K562 (cell line): ENCODE measurements around the gene CDKN2D. TPM values are rescaled to one million over a fixed set of nuclear protein-coding genes. Genes with fewer than 3 reads are reported as not detected.

Source experiments
- CREM ChIP-seq: IDR thresholded peaks from 2 replicates; pipeline ENCODE4 v1.6.1; 2014; ENCODE audit warnings: antibody characterized with exemption, low read depth
- ETV1 ChIP-seq: fragments of 450-650 bp; conservative IDR thresholded peaks from 2 replicates; pipeline ENCODE4 v1.6.1; 2016; ENCODE audit warnings: missing genetic modification characterization, control low read depth, low read depth, missing compliant biosample characterization
- HMG20A ChIP-seq: fragments of 450-650 bp; formaldehyde crosslinking; conservative IDR thresholded peaks from 2 replicates; pipeline ENCODE4 v1.4.0; 2020; ENCODE audit warnings: mild to moderate bottlenecking, mixed read lengths
- KLF6 ChIP-seq: fragments of 250-450 bp; sonication (Bioruptor Pico); IDR thresholded peaks from 2 replicates; pipeline ENCODE4 v1.4.0; 2020; ENCODE audit warnings: mild to moderate bottlenecking, moderate library complexity, borderline replicate concordance
- MAFF ChIP-seq: IDR thresholded peaks from 2 replicates; pipeline ENCODE4 v1.6.1; 2012; ENCODE audit warnings: low read length, improper control_type of control experiment
- MAZ ChIP-seq, 2 experiments: fragments of 450-650 bp in 1 of 2; sonication (generic) in 1 of 2; formaldehyde crosslinking; IDR thresholded peaks in 1 of 2; conservative IDR thresholded peaks in 1 of 2; 2 replicates each; pipeline versions ENCODE4 v1.4.0 to v1.5.0; 2020; ENCODE audit warnings: mild to moderate bottlenecking in 1 of 2, missing genetic modification reagents in 1 of 2
- MCM3 ChIP-seq: fragments of 450-650 bp; IDR thresholded peaks from 2 replicates; pipeline ENCODE4 v1.6.1; 2016
- MEIS2 ChIP-seq: fragments of 450-650 bp; IDR thresholded peaks from 2 replicates; pipeline ENCODE4 v1.6.1; 2014; ENCODE audit warnings: mild to moderate bottlenecking; ENCODE audit not compliant: partially characterized antibody
- POU5F1 ChIP-seq: fragments of 150-350 bp; IDR thresholded peaks from 2 replicates; pipeline ENCODE4 v1.6.1; 2014; ENCODE audit warnings: borderline replicate concordance, low read length, low read depth, mild to moderate bottlenecking; ENCODE audit not compliant: partially characterized antibody
- SAFB ChIP-seq: fragments of 200-400 bp; formaldehyde crosslinking; IDR thresholded peaks from 2 replicates; pipeline ENCODE4 v1.6.1; 2017; ENCODE audit warnings: low read depth, low read length, borderline replicate concordance
- SMARCA4 ChIP-seq: fragments of 450-650 bp; IDR thresholded peaks from 2 replicates; pipeline ENCODE4 v1.6.1; 2016
- SMARCE1 ChIP-seq: fragments of 450-650 bp; IDR thresholded peaks from 2 replicates; pipeline ENCODE4 v1.7.1; 2016; ENCODE audit warnings: mild to moderate bottlenecking
- ZNF384 ChIP-seq: IDR thresholded peaks from 2 replicates; pipeline ENCODE4 v1.6.1; 2012; ENCODE audit warnings: low read depth, low read length, improper control_type of control experiment
- ZNF445 ChIP-seq: fragments of 250-450 bp; sonication (Bioruptor Pico); IDR thresholded peaks from 2 replicates; pipeline ENCODE4 v1.4.0; 2020; ENCODE audit warnings: low read depth, mild to moderate bottlenecking, moderate library complexity
- polyA plus RNA-seq, 8 experiments: library from polyadenylated mRNA; depleted of rRNA in 4 of 8; stranded (reverse) in 5 of 8; unstranded in 3 of 8; fragments of >200 nt; fragmentation: Nextera tagmentation in 2 of 8; fragmentation: Illumina TruSeq in 1 of 8; extraction: Ambion mirVana in 2 of 8; extraction: Trizol in 1 of 8; gene quantifications; 2 replicates each; pipeline versions ENCODE4 v1.2.1 to v1.2.3, GENCODE V29; 2011 to 2014; ENCODE audit warnings: inconsistent platforms in 1 of 8, missing spikeins in 1 of 8
- total RNA-seq, 7 experiments: library from RNA; depleted of rRNA in 6 of 7; stranded (reverse); fragments of >200 nt in 6 of 7; fragmentation: Illumina TruSeq in 2 of 7; extraction: Trizol in 2 of 7; gene quantifications; 2 replicates each; pipeline versions ENCODE4 v1.2.1 to v1.2.3, GENCODE V29; 2011 to 2021; ENCODE audit warnings: low replicate concordance in 1 of 7
- TF ChIP-seq, protein P1 (sequence below): conservative IDR thresholded peaks from 2 replicates; pipeline ENCODE4 v1.6.1; 2011; ENCODE audit warnings: low read depth, mild to moderate bottlenecking, low read length; ENCODE audit not compliant: control insufficient read depth
- TF ChIP-seq, protein P2 (sequence below): fragments of 450-650 bp; formaldehyde crosslinking; IDR thresholded peaks from 2 replicates; pipeline ENCODE4 v1.4.0; 2022; ENCODE audit warnings: missing genetic modification characterization
- TF ChIP-seq, protein P3 (sequence below): fragments of 250-450 bp; sonication (Bioruptor Pico); IDR thresholded peaks from 2 replicates; pipeline ENCODE4 v1.5.1; 2021; ENCODE audit warnings: mild to moderate bottlenecking
- TF ChIP-seq, protein P4 (sequence below): fragments of 150-350 bp; IDR thresholded peaks from 2 replicates; pipeline ENCODE4 v1.6.1; 2014; ENCODE audit warnings: low read depth, mild to moderate bottlenecking, low read length, borderline replicate concordance
- TF ChIP-seq, protein P5 (sequence below): fragments of 250-450 bp; sonication (Bioruptor Pico); IDR thresholded peaks from 2 replicates; pipeline ENCODE4 v1.8.0; 2022; ENCODE audit warnings: moderate library complexity, mild to moderate bottlenecking, inconsistent platforms

CDKN2D gene
- total and polyA plus RNA-seq, 9 of the 15 experiments (the other 6 are each of a cell fraction or from before 2014, with no cell fraction given), result 0.41 to 8.2 (median 3.7) TPM

DNA sequence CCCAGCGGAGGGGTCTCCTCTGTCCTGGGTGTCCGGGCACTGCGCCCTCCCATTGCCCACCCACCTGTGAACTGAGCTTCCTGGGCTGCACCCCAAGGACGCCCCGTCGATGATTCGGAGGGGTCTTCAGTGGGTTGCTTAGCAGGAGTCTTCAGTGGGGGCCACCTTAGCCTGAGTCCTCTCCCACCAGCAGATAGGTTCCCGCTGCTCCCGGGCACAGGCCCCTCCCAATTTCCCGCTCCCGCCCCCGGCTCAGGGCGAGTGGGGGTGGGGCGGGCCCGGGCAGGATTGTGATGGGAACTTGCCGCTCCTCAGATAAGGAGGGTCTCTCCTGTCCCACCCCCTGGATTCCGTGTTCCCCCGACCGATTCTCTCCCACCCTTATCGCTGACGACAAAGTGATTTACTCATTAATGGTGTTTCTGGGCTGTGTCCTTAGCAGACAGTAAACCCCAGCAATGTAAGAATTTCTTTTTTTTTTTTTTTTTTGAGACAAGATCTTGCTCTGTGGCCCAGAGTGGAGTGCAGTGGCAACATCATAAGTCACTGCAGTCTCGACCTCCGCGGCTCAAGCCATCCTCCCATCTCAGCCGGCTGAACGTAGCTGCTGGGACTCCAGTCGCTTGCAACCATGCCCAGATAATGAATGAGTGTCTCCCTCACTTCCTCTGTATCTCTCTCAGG is 50.9 kb downstream of the CDKN2D start (continued):
- no peak for TF ChIP-seq POU5F1
- no peak for TF ChIP-seq KLF6
- peak; percentile 79 for TF ChIP-seq ZNF384
- TF ChIP-seq ETV1 (tag), result 0 out of 2 replicates have a peak, but pooled peaks have one; percentile 25
- no peak for TF ChIP-seq HMG20A (CRISPR knock-in tag)
- TF ChIP-seq, protein P1, sequence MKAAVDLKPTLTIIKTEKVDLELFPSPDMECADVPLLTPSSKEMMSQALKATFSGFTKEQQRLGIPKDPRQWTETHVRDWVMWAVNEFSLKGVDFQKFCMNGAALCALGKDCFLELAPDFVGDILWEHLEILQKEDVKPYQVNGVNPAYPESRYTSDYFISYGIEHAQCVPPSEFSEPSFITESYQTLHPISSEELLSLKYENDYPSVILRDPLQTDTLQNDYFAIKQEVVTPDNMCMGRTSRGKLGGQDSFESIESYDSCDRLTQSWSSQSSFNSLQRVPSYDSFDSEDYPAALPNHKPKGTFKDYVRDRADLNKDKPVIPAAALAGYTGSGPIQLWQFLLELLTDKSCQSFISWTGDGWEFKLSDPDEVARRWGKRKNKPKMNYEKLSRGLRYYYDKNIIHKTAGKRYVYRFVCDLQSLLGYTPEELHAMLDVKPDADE, result no peak
- TF ChIP-seq MCM3, result no peak
- TF ChIP-seq, protein P2, sequence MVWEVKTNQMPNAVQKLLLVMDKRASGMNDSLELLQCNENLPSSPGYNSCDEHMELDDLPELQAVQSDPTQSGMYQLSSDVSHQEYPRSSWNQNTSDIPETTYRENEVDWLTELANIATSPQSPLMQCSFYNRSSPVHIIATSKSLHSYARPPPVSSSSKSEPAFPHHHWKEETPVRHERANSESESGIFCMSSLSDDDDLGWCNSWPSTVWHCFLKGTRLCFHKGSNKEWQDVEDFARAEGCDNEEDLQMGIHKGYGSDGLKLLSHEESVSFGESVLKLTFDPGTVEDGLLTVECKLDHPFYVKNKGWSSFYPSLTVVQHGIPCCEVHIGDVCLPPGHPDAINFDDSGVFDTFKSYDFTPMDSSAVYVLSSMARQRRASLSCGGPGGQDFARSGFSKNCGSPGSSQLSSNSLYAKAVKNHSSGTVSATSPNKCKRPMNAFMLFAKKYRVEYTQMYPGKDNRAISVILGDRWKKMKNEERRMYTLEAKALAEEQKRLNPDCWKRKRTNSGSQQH, result no peak
- TF ChIP-seq CREM, result no peak
- peak; percentile 59; the same call in 1 of the 2 replicates for TF ChIP-seq SMARCE1
- TF ChIP-seq, protein P3, sequence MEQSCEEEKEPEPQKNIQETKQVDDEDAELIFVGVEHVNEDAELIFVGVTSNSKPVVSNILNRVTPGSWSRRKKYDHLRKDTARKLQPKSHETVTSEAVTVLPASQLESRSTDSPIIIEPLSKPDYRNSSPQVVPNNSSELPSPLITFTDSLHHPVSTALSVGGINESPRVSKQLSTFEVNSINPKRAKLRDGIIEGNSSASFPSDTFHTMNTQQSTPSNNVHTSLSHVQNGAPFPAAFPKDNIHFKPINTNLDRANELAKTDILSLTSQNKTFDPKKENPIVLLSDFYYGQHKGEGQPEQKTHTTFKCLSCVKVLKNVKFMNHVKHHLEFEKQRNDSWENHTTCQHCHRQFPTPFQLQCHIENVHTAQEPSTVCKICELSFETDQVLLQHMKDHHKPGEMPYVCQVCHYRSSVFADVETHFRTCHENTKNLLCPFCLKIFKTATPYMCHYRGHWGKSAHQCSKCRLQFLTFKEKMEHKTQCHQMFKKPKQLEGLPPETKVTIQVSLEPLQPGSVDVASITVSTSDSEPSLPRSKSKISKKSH, result no peak
- TF ChIP-seq, protein P4, sequence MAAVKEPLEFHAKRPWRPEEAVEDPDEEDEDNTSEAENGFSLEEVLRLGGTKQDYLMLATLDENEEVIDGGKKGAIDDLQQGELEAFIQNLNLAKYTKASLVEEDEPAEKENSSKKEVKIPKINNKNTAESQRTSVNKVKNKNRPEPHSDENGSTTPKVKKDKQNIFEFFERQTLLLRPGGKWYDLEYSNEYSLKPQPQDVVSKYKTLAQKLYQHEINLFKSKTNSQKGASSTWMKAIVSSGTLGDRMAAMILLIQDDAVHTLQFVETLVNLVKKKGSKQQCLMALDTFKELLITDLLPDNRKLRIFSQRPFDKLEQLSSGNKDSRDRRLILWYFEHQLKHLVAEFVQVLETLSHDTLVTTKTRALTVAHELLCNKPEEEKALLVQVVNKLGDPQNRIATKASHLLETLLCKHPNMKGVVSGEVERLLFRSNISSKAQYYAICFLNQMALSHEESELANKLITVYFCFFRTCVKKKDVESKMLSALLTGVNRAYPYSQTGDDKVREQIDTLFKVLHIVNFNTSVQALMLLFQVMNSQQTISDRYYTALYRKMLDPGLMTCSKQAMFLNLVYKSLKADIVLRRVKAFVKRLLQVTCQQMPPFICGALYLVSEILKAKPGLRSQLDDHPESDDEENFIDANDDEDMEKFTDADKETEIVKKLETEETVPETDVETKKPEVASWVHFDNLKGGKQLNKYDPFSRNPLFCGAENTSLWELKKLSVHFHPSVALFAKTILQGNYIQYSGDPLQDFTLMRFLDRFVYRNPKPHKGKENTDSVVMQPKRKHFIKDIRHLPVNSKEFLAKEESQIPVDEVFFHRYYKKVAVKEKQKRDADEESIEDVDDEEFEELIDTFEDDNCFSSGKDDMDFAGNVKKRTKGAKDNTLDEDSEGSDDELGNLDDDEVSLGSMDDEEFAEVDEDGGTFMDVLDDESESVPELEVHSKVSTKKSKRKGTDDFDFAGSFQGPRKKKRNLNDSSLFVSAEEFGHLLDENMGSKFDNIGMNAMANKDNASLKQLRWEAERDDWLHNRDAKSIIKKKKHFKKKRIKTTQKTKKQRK, result no peak
- TF ChIP-seq MAFF, result no peak
- TF ChIP-seq MEIS2, result peak; percentile 56
- 0 out of 2 replicates have a peak, but pooled peaks have one; percentile 33 for TF ChIP-seq SMARCA4
- no peak for TF ChIP-seq SAFB
- TF ChIP-seq, protein P5, sequence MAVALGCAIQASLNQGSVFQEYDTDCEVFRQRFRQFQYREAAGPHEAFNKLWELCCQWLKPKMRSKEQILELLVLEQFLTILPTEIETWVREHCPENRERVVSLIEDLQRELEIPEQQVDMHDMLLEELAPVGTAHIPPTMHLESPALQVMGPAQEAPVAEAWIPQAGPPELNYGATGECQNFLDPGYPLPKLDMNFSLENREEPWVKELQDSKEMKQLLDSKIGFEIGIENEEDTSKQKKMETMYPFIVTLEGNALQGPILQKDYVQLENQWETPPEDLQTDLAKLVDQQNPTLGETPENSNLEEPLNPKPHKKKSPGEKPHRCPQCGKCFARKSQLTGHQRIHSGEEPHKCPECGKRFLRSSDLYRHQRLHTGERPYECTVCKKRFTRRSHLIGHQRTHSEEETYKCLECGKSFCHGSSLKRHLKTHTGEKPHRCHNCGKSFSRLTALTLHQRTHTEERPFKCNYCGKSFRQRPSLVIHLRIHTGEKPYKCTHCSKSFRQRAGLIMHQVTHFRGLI (CRISPR knock-in tag), result 0 out of 2 replicates have a peak, but pooled peaks have one; percentile 34
- no peak for TF ChIP-seq ZNF445
- TF ChIP-seq MAZ (CRISPR knock-in tag; conservative IDR thresholded peaks at IDR 0.05 in 1 of 2, IDR thresholded peaks at IDR 0.05 in 1 of 2), result peak in 1 of 2 experiments; percentile 51; a peak in 2 of 4 replicates
